Measurements from ENCODE around the gene WNT2B.

DNA sequence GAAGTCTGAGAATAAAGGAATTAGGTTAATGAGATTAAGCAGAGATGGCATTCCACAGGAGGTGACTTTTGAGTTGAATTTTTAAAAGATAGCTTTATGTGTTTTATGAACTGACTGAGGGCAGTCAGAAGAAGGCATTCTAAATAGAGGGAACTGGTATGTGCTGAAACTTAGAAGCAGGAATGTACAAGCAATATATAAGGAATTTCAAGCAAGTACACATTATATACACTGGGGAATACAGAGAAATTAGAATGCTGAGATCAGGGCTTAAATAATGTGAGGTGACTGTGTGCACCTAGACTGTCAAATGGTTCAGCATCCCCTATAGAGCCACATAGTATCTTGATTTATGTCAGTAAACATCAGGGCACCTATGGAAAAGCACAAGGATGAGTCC is 19.3 kb downstream of the WNT2B start:
- TF ChIP-seq, protein P1, sequence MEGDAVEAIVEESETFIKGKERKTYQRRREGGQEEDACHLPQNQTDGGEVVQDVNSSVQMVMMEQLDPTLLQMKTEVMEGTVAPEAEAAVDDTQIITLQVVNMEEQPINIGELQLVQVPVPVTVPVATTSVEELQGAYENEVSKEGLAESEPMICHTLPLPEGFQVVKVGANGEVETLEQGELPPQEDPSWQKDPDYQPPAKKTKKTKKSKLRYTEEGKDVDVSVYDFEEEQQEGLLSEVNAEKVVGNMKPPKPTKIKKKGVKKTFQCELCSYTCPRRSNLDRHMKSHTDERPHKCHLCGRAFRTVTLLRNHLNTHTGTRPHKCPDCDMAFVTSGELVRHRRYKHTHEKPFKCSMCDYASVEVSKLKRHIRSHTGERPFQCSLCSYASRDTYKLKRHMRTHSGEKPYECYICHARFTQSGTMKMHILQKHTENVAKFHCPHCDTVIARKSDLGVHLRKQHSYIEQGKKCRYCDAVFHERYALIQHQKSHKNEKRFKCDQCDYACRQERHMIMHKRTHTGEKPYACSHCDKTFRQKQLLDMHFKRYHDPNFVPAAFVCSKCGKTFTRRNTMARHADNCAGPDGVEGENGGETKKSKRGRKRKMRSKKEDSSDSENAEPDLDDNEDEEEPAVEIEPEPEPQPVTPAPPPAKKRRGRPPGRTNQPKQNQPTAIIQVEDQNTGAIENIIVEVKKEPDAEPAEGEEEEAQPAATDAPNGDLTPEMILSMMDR (IDR thresholded peaks at IDR 0.05), result no peak
- TF ChIP-seq POLR2A (IDR thresholded peaks at IDR 0.05; ENCODE audit: low read depth) (no peak), POLR2AphosphoS5 (IDR thresholded peaks at IDR 0.05) (no peak), EP300 (IDR thresholded peaks at IDR 0.05) (no peak)

All from esophagus muscularis mucosa (tissue), 4 donors.